ENCODE measurements around the gene TFEB. TPM values are rescaled to one million over a fixed set of nuclear protein-coding genes. Genes with fewer than 3 reads are reported as not detected.

TFEB gene
- total and polyA plus RNA-seq, 10 of the 15 experiments (the other 5 are each of a cell fraction or from before 2014, with no cell fraction given): 0.84 to 108 (median 60.8) TPM

GRCh38 chr6:41682056-41682477 is 53.3 kb downstream of the TFEB start (continued):
- no peak for TF ChIP-seq ATF3 (IDR thresholded peaks at IDR 0.05; ENCODE audit: borderline replicate concordance, extremely low read depth, low read depth, low read length)
- no peak for TF ChIP-seq ZBTB40 (IDR thresholded peaks at IDR 0.05; ENCODE audit: borderline replicate concordance)
- TF ChIP-seq TCF7 (IDR thresholded peaks at IDR 0.05; ENCODE audit: borderline replicate concordance): no peak
- TF ChIP-seq ATF2 (IDR thresholded peaks at IDR 0.05; ENCODE audit: low read length): no peak
- TF ChIP-seq NBN (IDR thresholded peaks at IDR 0.05): peak; percentile 33; the same call in 1 of the 2 replicates
- TF ChIP-seq CEBPZ (IDR thresholded peaks at IDR 0.05; ENCODE audit: low read depth, low read length): no peak
- no peak for TF ChIP-seq TAF1 (IDR thresholded peaks at IDR 0.05; ENCODE audit: borderline replicate concordance, low read depth, low read length)
- no peak for TF ChIP-seq NRF1 (conservative IDR thresholded peaks at IDR 0.05; ENCODE audit: low read depth, low read length)
- no peak for TF ChIP-seq MTA3 (IDR thresholded peaks at IDR 0.05; ENCODE audit: borderline replicate concordance, low read length)
- TF ChIP-seq CHD1 (IDR thresholded peaks at IDR 0.05; ENCODE audit: low read depth, low read length): no peak
- no peak for TF ChIP-seq ZBTB11 (CRISPR knock-in tag; IDR thresholded peaks at IDR 0.05)
- TF ChIP-seq SMC3 (IDR thresholded peaks at IDR 0.05; ENCODE audit: borderline replicate concordance, low read length): peak; percentile 79
- no peak for TF ChIP-seq HCFC1 (IDR thresholded peaks at IDR 0.05; ENCODE audit: low read length)
- no peak for TF ChIP-seq ASH2L (IDR thresholded peaks at IDR 0.05; ENCODE audit: borderline replicate concordance, low read depth)
- no peak for TF ChIP-seq CBX5 (IDR thresholded peaks at IDR 0.05; ENCODE audit: low read depth)
- TF ChIP-seq IRF5 (IDR thresholded peaks at IDR 0.05; ENCODE audit: borderline replicate concordance): no peak

All from GM12878 (cell line).